ENCODE results near the gene ETFDH. TPM values are rescaled to one million over a fixed set of nuclear protein-coding genes. Genes with fewer than 3 reads are reported as not detected.

ETFDH gene
- total and polyA plus RNA-seq, 2 experiments from 2014 or later = 11.4 to 17.7 TPM

DNA sequence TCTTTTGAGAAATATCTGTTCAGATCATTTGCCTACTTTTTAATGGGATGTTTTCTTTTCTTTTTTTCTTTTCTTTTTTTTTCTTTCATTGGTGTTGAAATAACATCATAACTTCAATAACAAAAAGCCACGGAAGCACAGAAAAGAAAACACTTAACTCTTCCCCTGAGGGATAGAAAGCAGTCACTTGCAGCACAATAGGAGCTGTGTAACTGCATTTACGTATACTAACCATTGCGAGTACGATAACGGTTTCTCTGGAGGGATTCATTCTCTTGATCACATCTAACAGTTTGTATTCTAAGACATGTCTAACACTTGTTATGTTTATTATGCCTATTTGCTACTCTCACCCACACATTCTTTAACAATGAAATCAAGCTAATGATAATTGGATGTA, 27.7 kb upstream of the ETFDH start (continued):
- no peak for TF ChIP-seq ZNF462 (CRISPR knock-in tag; IDR thresholded peaks at IDR 0.05)
- no peak for TF ChIP-seq EZH2 (IDR thresholded peaks at IDR 0.05; ENCODE audit: low read depth, unreplicated experiment)
- no peak for TF ChIP-seq ZNF114 (CRISPR knock-in tag; IDR thresholded peaks at IDR 0.05)
- no peak for TF ChIP-seq EZH2phosphoT487 (IDR thresholded peaks at IDR 0.05; ENCODE audit: unreplicated experiment)
- TF ChIP-seq, protein P1, sequence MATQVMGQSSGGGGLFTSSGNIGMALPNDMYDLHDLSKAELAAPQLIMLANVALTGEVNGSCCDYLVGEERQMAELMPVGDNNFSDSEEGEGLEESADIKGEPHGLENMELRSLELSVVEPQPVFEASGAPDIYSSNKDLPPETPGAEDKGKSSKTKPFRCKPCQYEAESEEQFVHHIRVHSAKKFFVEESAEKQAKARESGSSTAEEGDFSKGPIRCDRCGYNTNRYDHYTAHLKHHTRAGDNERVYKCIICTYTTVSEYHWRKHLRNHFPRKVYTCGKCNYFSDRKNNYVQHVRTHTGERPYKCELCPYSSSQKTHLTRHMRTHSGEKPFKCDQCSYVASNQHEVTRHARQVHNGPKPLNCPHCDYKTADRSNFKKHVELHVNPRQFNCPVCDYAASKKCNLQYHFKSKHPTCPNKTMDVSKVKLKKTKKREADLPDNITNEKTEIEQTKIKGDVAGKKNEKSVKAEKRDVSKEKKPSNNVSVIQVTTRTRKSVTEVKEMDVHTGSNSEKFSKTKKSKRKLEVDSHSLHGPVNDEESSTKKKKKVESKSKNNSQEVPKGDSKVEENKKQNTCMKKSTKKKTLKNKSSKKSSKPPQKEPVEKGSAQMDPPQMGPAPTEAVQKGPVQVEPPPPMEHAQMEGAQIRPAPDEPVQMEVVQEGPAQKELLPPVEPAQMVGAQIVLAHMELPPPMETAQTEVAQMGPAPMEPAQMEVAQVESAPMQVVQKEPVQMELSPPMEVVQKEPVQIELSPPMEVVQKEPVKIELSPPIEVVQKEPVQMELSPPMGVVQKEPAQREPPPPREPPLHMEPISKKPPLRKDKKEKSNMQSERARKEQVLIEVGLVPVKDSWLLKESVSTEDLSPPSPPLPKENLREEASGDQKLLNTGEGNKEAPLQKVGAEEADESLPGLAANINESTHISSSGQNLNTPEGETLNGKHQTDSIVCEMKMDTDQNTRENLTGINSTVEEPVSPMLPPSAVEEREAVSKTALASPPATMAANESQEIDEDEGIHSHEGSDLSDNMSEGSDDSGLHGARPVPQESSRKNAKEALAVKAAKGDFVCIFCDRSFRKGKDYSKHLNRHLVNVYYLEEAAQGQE (IDR thresholded peaks at IDR 0.05; ENCODE audit: unreplicated experiment) = no peak

- peaks cover 3% of the 10 kb centered on the region; the same call in 2 of the 3 replicates for H3K9me3 Mint-ChIP-seq
- Histone ChIP-seq H3K4me3 (no peak overlapping the region), H3F3A (replicated peaks; ENCODE audit: low read depth) (no peaks in the 10 kb centered on the region), H4K20me1 (replicated peaks; ENCODE audit: insufficient read depth) (no peaks in the 10 kb centered on the region), H3K79me2 (replicated peaks; ENCODE audit: insufficient read depth) (no peaks in the 10 kb centered on the region), H3K4me1 (ENCODE audit: insufficient read depth) (no peaks in the 10 kb centered on the region), H3K36me3 (ENCODE audit: insufficient read depth) (no peaks in the 10 kb centered on the region), H3K27me3 (ENCODE audit: insufficient read depth) (no peaks in the 10 kb centered on the region), H3K4me2 (no peak overlapping the region), H2AFZ (no peak overlapping the region), H3K27ac (ENCODE audit: low read depth) (no peak overlapping the region), H3K9me2 (ENCODE audit: insufficient read depth) (0 out of 2 replicates have a peak, but pooled peaks cover 5% of the 10 kb centered on the region)
- no peak for ATAC-seq
- no peaks in the 10 kb centered on the region for H3K27me3 Mint-ChIP-seq (ENCODE audit: insufficient read depth, low read depth, poor library complexity)
- TF ChIP-seq ZNF114 (CRISPR knock-in tag; IDR thresholded peaks at IDR 0.05) = no peak
- H3K27ac Mint-ChIP-seq = no peak overlapping the region
- no peak overlapping the region for H3K4me3 Mint-ChIP-seq
- H3K36me3 Mint-ChIP-seq (ENCODE audit: low read depth) = peaks cover 3% of the 10 kb centered on the region; the same call in 1 of the 3 replicates
- DNase-seq (ENCODE audit: low spot score) = no peak
- H3K4me1 Mint-ChIP-seq = no peaks in the 10 kb centered on the region
These were observed 27.3 kb upstream of the ETFDH start for GRCh38 chr4:158644760-158645159.

Data from GM23338 (cell line).